NCI-H2171 (cell line): ENCODE measurements around the gene TTC3.

Experiments
- DNase-seq: peaks from one replicate; lab custom pipeline; 2025; lab: John Stamatoyannopoulos, UW

TTC3 gene

GRCh38 chr21:37060296-37060695 lies 12.8 kb upstream of the TTC3 start:
- DNase-seq, result peak; percentile 79

- DNase-seq, result no peak
Observed at GRCh38 chr21:37061926-37062592, 11.0 kb upstream of the TTC3 start.

- no peak for DNase-seq
Observed at GRCh38 chr21:37062593-37062935, 10.5 kb upstream of the TTC3 start.

- DNase-seq, result no peak
Observed at GRCh38 chr21:37063433-37063832, 9.6 kb upstream of the TTC3 start.

GRCh38 chr21:37064841-37065240 lies 8.2 kb upstream of the TTC3 start:
- no peak for DNase-seq

GRCh38 chr21:37065561-37066177 lies 7.4 kb upstream of the TTC3 start:
- DNase-seq, result no peak

- no peak for DNase-seq
Observed at GRCh38 chr21:37071561-37072273, 1.3 kb upstream of the TTC3 start.

- DNase-seq, result peak; percentile 83
Observed at GRCh38 chr21:37072274-37072987, 623 bp upstream of the TTC3 start.

GRCh38 chr21:37073417-37074196 lies 553 bp downstream of the TTC3 start:
- DNase-seq, result peak; percentile 36

GRCh38 chr21:37074197-37074510 lies 1.1 kb downstream of the TTC3 start:
- no peak for DNase-seq

- DNase-seq, result no peak
Observed at GRCh38 chr21:37074546-37074945, 1.5 kb downstream of the TTC3 start.

GRCh38 chr21:37075214-37075770 lies 2.2 kb downstream of the TTC3 start:
- DNase-seq, result no peak

- DNase-seq, result no peak
Observed at GRCh38 chr21:37076087-37076850, 3.2 kb downstream of the TTC3 start.

- no peak for DNase-seq
Observed at GRCh38 chr21:37077403-37077802, 4.3 kb downstream of the TTC3 start.

GRCh38 chr21:37079211-37079824 lies 6.3 kb downstream of the TTC3 start:
- no peak for DNase-seq

GRCh38 chr21:37082375-37082774 lies 9.3 kb downstream of the TTC3 start:
- no peak for DNase-seq

GRCh38 chr21:37082856-37083528 lies 9.9 kb downstream of the TTC3 start:
- no peak for DNase-seq

- no peak for DNase-seq
Observed at GRCh38 chr21:37085726-37086125, 12.7 kb downstream of the TTC3 start.

GRCh38 chr21:37087188-37087587 lies 14.1 kb downstream of the TTC3 start:
- no peak for DNase-seq

- no peak for DNase-seq
Observed at GRCh38 chr21:37088186-37088735, 15.2 kb downstream of the TTC3 start.
